Left lung (tissue), 10 donors: ENCODE results near the gene SINHCAF. TPM values are rescaled to one million over a fixed set of nuclear protein-coding genes. Genes with fewer than 3 reads are reported as not detected.
"Not testable (repeated sequence)": the region's sequence is repeated elsewhere in the genome, so short reads cannot be mapped to it uniquely, and the experiment has no call there.

Experiments used
- ATAC-seq: fragments of 200-7000 bp; cut with Tn5 transposase; one replicate; pipeline ENCODE4 v1.9.1; 2020; ENCODE audit warnings: moderate library complexity
- DNase-seq, 4 donors: peaks; one replicate each; pipeline ENCODE4 v3.0.0-alpha.2; 2013 to 2020
- H3K27ac ChIP-seq, 2 donors: fragments of 200-600 bp; sonication (generic) in 1 of 2; one replicate each; pipeline versions ENCODE4 v1.5.0 to v1.8.0; 2020 to 2021
- H3K27me3 ChIP-seq, 2 donors: fragments of 200-600 bp; sonication (generic) in 1 of 2; one replicate each; pipeline versions ENCODE4 v1.5.0 to v1.8.0; 2020 to 2021
- H3K36me3 ChIP-seq, 2 donors: fragments of 200-600 bp; sonication (generic) in 1 of 2; one replicate each; pipeline versions ENCODE4 v1.5.0 to v1.8.0; 2020 to 2021
- H3K4me1 ChIP-seq, 2 donors: fragments of 200-600 bp; one replicate each; pipeline ENCODE4 v1.8.0; 2021
- H3K4me3 ChIP-seq, 2 donors: fragments of 200-600 bp; sonication (generic) in 1 of 2; one replicate each; pipeline versions ENCODE4 v1.5.0 to v1.8.0; 2020 to 2021; ENCODE audit warnings: mild to moderate bottlenecking in 1 of 2
- H3K9me3 ChIP-seq, 2 donors: fragments of 200-600 bp; sonication (generic) in 1 of 2; one replicate each; pipeline versions ENCODE4 v1.5.0 to v1.8.0; 2020 to 2021
- CTCF ChIP-seq, 2 donors: fragments of 200-600 bp; sonication (generic) in 1 of 2; IDR thresholded peaks; one replicate each; pipeline versions ENCODE4 v1.5.0 to v1.8.0; 2021; ENCODE audit warnings: antibody characterized with exemption in 2 of 2
- intact Hi-C, 2 donors: fragments of 100-400 bp; cut with DNase I; formaldehyde crosslinking; loops; one replicate each; pipeline versions ENCODE4 v1.11.2 to v1.14.2; 2022
- polyA plus RNA-seq, 6 donors: library from polyadenylated mRNA; unstranded; fragments of 120-200 nt; gene quantifications; one replicate each; pipeline ENCODE4 v1.2.1, GENCODE V29; 2013; ENCODE audit not compliant: insufficient read length in 6 of 6
- total RNA-seq, 2 donors: library from RNA; stranded (reverse); fragmentation: NEBNext Ultra II Directional; extraction: Animal tissue kit (Norgen Biotek cat#: 25700); gene quantifications; one replicate each; pipeline ENCODE4 v1.2.1, GENCODE V29; 2021
- donor health status: DM: no; HTN: yes; CAD: no.
- donor health status: DM: no; HTN: no; CAD: no.

SINHCAF gene
- total and polyA plus RNA-seq, 8 donors = 37.9 to 138 (median 119) TPM

GRCh38 chr12:31238764-31239387 is 87.1 kb downstream of the SINHCAF start:
- Histone ChIP-seq H3K27me3 (peaks cover 0 to 37% of the 10 kb centered on the region in 2 donors), H3K9me3 (no peaks in the 10 kb centered on the region), H3K27ac (no peak overlapping the region), H3K4me3 (no peak overlapping the region), H3K4me1 (no peaks in the 10 kb centered on the region), H3K36me3 (no peaks in the 10 kb centered on the region)
- TF ChIP-seq CTCF (IDR thresholded peaks at IDR 0.05) = peak; percentile 55 to 59
- ATAC-seq (peak; percentile 87), DNase-seq (peak in 2 of 4 donors; percentile 30 to 52)
- intact Hi-C loops = no loop called here

- peaks cover 0 to 37% of the 10 kb centered on the region in 2 donors for H3K27me3 ChIP-seq
- H3K27ac ChIP-seq, intact Hi-C loops, H3K4me3 ChIP-seq, H3K9me3 ChIP-seq, H3K36me3 ChIP-seq, ATAC-seq, DNase-seq, H3K4me1 ChIP-seq: not testable (repeated sequence)
Observed at GRCh38 chr12:31238333-31238732, 87.6 kb downstream of the SINHCAF start.

GRCh38 chr12:31236998-31237637 is 88.8 kb downstream of the SINHCAF start:
- H3K9me3 ChIP-seq = no peaks in the 10 kb centered on the region
- H3K27me3 ChIP-seq = peaks cover 0 to 37% of the 10 kb centered on the region in 2 donors
- H3K4me1 ChIP-seq = no peaks in the 10 kb centered on the region
- no peak overlapping the region for H3K4me3 ChIP-seq
- no peak overlapping the region for H3K27ac ChIP-seq
- no peak for TF ChIP-seq CTCF (IDR thresholded peaks at IDR 0.05)
- no peaks in the 10 kb centered on the region for H3K36me3 ChIP-seq
- DNase-seq = no peak
- intact Hi-C loops = no loop called here
- ATAC-seq = no peak

GRCh38 chr12:31235868-31236395 is 90.0 kb downstream of the SINHCAF start:
- no peaks in the 10 kb centered on the region for H3K4me1 ChIP-seq
- no peaks in the 10 kb centered on the region for H3K36me3 ChIP-seq
- intact Hi-C loops = no loop called here
- H3K9me3 ChIP-seq = no peaks in the 10 kb centered on the region
- no peak for TF ChIP-seq CTCF (IDR thresholded peaks at IDR 0.05)
- ATAC-seq (no peak), DNase-seq (no peak)
- H3K27ac ChIP-seq = no peak overlapping the region
- peaks cover 0 to 37% of the 10 kb centered on the region in 2 donors for H3K27me3 ChIP-seq
- H3K4me3 ChIP-seq = no peak overlapping the region

GRCh38 chr12:31234955-31235867 is 90.7 kb downstream of the SINHCAF start:
- no peaks in the 10 kb centered on the region for H3K36me3 ChIP-seq
- intact Hi-C loops = no loop called here
- no peaks in the 10 kb centered on the region for H3K9me3 ChIP-seq
- TF ChIP-seq CTCF (IDR thresholded peaks at IDR 0.05) = peak; percentile 35 to 61
- DNase-seq (peak in 2 of 4 donors; percentile 5 to 53), ATAC-seq (peak; percentile 81)
- H3K27me3 ChIP-seq = peaks cover 0 to 37% of the 10 kb centered on the region in 2 donors
- no peak overlapping the region for H3K27ac ChIP-seq
- H3K4me3 ChIP-seq = no peak overlapping the region
- H3K4me1 ChIP-seq = no peaks in the 10 kb centered on the region
